BE2C (cell line): ENCODE data around the gene COL18A1.

ENCODE experiments used
- DNase-seq: peaks from one replicate; pipeline ENCODE4 v3.0.0-alpha.2; 2020
- H3K27me3 ChIP-seq: fragments of 250-450 bp; sonication (Bioruptor Pico); 2 replicates; pipeline ENCODE4 v1.5.1; 2020; ENCODE audit warnings: mild to moderate bottlenecking
- H3K36me3 ChIP-seq: fragments of 250-450 bp; sonication (Bioruptor Pico); 2 replicates; pipeline ENCODE4 v1.5.1; 2020; ENCODE audit warnings: mild to moderate bottlenecking
- H3K4me1 ChIP-seq: fragments of 250-450 bp; sonication (Bioruptor Pico); 2 replicates; pipeline ENCODE4 v1.5.1; 2020
- H3K4me3 ChIP-seq: 2 replicates; pipeline ENCODE4 v1.5.1; 2011; ENCODE audit warnings: low read depth, low read length
- H3K9me3 ChIP-seq: fragments of 250-450 bp; sonication (Bioruptor Pico); 2 replicates; pipeline ENCODE4 v1.5.1; 2020
- CTCF ChIP-seq: IDR thresholded peaks from 2 replicates; pipeline ENCODE4 v1.5.1; 2012; ENCODE audit warnings: mild to moderate bottlenecking, low read depth, low read length

COL18A1 gene

GRCh38 chr21:45552696-45553391 lies 147.9 kb downstream of the COL18A1 start:
- Histone ChIP-seq H3K9me3 (no peaks in the 10 kb centered on the region), H3K4me3 (no peak overlapping the region), H3K27me3 (no peaks in the 10 kb centered on the region), H3K36me3 (no peaks in the 10 kb centered on the region), H3K4me1 (peaks cover 8% of the 10 kb centered on the region)
- no peak for DNase-seq
- no peak for TF ChIP-seq CTCF

- peak; percentile 88 for DNase-seq
- Histone ChIP-seq H3K4me1 (peaks cover 8% of the 10 kb centered on the region), H3K36me3 (no peaks in the 10 kb centered on the region), H3K27me3 (no peaks in the 10 kb centered on the region), H3K9me3 (no peaks in the 10 kb centered on the region), H3K4me3 (peak overlapping the region; percentile 67)
- peak; percentile 64 for TF ChIP-seq CTCF
Observed at GRCh38 chr21:45554477-45555175, 149.7 kb downstream of the COL18A1 start.

DNA sequence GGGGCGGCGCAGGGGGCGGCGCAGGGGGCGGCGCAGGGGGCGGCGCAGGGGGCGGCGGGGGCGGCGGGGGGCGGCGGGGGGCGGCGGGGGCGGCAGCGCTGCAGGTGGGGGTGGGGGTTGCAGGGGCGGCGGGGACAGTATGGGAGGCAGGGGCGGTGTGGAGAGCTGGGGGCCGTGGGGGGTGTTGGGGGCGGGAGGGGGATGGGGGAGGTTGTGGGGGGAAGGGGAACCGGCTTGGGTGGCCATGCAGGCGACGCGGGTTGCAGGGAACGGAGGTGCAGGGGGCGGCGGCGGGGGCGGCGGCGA lies 150.2 kb downstream of the COL18A1 start:
- H3K4me3 ChIP-seq: no peak overlapping the region
- TF ChIP-seq CTCF: no peak
- peaks cover 8% of the 10 kb centered on the region for H3K4me1 ChIP-seq
- H3K36me3 ChIP-seq: no peaks in the 10 kb centered on the region
- DNase-seq: no peak
- H3K9me3 ChIP-seq: no peaks in the 10 kb centered on the region
- H3K27me3 ChIP-seq: no peaks in the 10 kb centered on the region

DNA sequence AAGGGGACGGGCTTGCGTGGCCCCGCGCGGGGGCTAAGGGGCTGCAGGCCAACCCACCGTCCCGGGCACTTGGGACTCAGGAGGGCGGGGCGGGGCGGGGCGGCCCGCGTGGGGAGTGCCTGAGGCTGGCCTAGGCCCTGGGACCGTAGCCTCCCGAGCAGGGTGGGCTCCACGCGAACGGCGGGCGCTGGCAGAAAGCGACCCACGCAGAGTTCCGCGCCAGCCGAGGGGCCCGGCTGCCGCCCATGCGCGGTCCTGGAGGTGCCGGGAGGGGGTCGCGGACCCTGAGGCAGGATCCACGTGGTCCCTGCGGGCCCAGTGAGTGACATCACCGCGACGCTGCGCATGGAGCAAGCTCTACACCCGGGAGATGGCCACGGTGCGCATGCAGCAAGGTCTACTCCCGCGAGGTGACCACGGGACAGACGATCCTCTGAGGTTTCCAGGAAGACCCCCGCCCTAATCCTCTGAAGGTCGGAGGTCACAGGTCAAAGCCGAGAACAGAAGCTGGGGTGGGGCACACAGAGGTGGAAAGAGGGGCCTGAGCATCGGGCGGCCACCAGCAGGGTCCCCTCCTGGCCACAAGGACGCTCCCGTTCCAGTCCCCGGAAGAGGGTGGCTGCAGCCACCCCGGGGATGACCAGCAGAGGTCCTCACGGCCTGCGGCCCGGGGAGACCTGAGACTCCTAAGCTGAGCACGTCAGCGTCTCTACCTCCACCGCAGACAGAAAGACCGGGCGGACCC lies 150.8 kb downstream of the COL18A1 start:
- Histone ChIP-seq H3K27me3 (no peaks in the 10 kb centered on the region), H3K36me3 (no peaks in the 10 kb centered on the region), H3K4me3 (peak overlapping the region; percentile 49), H3K4me1 (peaks cover 8% of the 10 kb centered on the region), H3K9me3 (no peaks in the 10 kb centered on the region)
- peak; percentile 78 for TF ChIP-seq CTCF
- DNase-seq: peak; percentile 88

DNA sequence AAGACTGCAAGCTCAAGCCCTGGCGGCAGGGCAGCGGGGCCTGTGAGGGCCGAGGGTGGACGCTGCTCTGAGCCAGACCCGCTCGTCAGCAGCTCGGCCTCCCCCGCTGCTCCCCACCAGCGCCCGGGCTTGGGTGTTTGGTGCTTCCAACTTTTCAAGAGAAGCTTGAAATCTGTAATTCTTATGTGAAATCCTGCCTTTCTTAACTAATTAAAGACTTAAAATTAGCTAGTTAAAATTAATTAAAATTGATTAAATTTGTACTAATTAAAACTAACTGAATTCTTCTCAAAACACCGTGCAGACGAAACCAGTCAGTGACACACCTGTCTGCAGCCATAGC lies 151.3 kb downstream of the COL18A1 start:
- H3K9me3 ChIP-seq: no peaks in the 10 kb centered on the region
- no peaks in the 10 kb centered on the region for H3K27me3 ChIP-seq
- H3K36me3 ChIP-seq: no peaks in the 10 kb centered on the region
- H3K4me3 ChIP-seq: peak overlapping the region; percentile 40
- DNase-seq: no peak
- no peak for TF ChIP-seq CTCF
- peaks cover 8% of the 10 kb centered on the region for H3K4me1 ChIP-seq
